GM19023 (cell line): ENCODE data around the gene SCAMP3.
A peak's percentile ranks its signal among the peaks of the same experiment; 100 is the strongest.
"Not testable (repeated sequence)": the region's sequence is repeated elsewhere in the genome, so short reads cannot be mapped to it uniquely, and the experiment has no call there.

Source experiments
- ATAC-seq: cut with Tn5 transposase; IDR thresholded peaks from one replicate; pipeline ENCODE4 v1.9.1; 2021; ENCODE audit warnings: mild to moderate bottlenecking, moderate library complexity; ENCODE audit not compliant: unreplicated experiment

The SCAMP3 gene

GRCh38 chr1:155232001-155232978, 29.9 kb downstream of the SCAMP3 start:
- ATAC-seq, result not testable (repeated sequence)

GRCh38 chr1:155231302-155231701, 30.9 kb downstream of the SCAMP3 start:
- not testable (repeated sequence) for ATAC-seq

- no peak for ATAC-seq
Measured at GRCh38 chr1:155228096-155228427, 34.1 kb downstream of the SCAMP3 start.

GRCh38 chr1:155227261-155228095, 34.7 kb downstream of the SCAMP3 start:
- peak; percentile 90 for ATAC-seq

GRCh38 chr1:155226910-155227260, 35.3 kb downstream of the SCAMP3 start:
- ATAC-seq, result no peak

- no peak for ATAC-seq
Measured at GRCh38 chr1:155226188-155226909, 35.8 kb downstream of the SCAMP3 start.

GRCh38 chr1:155225404-155225759, 36.8 kb downstream of the SCAMP3 start:
- ATAC-seq, result not testable (repeated sequence)

- no peak for ATAC-seq
Measured at GRCh38 chr1:155223047-155223446, 39.1 kb downstream of the SCAMP3 start.

GRCh38 chr1:155220211-155220965, 41.8 kb downstream of the SCAMP3 start:
- not testable (repeated sequence) for ATAC-seq

- ATAC-seq, result no peak
Measured at GRCh38 chr1:155219592-155220031, 42.5 kb downstream of the SCAMP3 start.

GRCh38 chr1:155218854-155219591, 43.1 kb downstream of the SCAMP3 start:
- no peak for ATAC-seq

GRCh38 chr1:155214702-155215101, 47.5 kb downstream of the SCAMP3 start:
- not testable (repeated sequence) for ATAC-seq

GRCh38 chr1:155212051-155212440, 50.1 kb downstream of the SCAMP3 start:
- not testable (repeated sequence) for ATAC-seq

GRCh38 chr1:155211381-155212050, 50.6 kb downstream of the SCAMP3 start:
- ATAC-seq, result not testable (repeated sequence)

- ATAC-seq, result no peak
Measured at GRCh38 chr1:155210314-155211104, 51.7 kb downstream of the SCAMP3 start.

GRCh38 chr1:155209312-155209721, 52.8 kb downstream of the SCAMP3 start:
- ATAC-seq, result no peak

- peak; percentile 74 for ATAC-seq
Measured at GRCh38 chr1:155208541-155209311, 53.4 kb downstream of the SCAMP3 start, which contains the start of gene MTX1. MTX1 (plus strand) TSS chr1:155208695; CDS start chr1:155208805, 110 bp downstream.
